Lower lobe of right lung (tissue), 2 donors: ENCODE results near the gene TCEAL4. TPM values are rescaled to one million over a fixed set of nuclear protein-coding genes. Genes with fewer than 3 reads are reported as not detected.
A peak's percentile ranks its signal among the peaks of the same experiment; 100 is the strongest.
"Not testable (repeated sequence)": the region's sequence is repeated elsewhere in the genome, so short reads cannot be mapped to it uniquely, and the experiment has no call there.

Experiments used
- ATAC-seq, 2 donors: fragments of 200-7000 bp; cut with Tn5 transposase; one replicate each; pipeline ENCODE4 v1.9.1; 2020 to 2022; ENCODE audit warnings: mild to moderate bottlenecking in 2 of 2, moderate library complexity in 2 of 2
- DNase-seq: peaks from one replicate; pipeline ENCODE4 v3.0.0-alpha.2; 2020
- H3K27ac ChIP-seq: fragments of 200-600 bp; one replicate; pipeline ENCODE4 v1.8.0; 2022
- H3K27me3 ChIP-seq: fragments of 200-600 bp; one replicate; pipeline ENCODE4 v1.8.0; 2022; ENCODE audit warnings: low read depth
- H3K36me3 ChIP-seq: fragments of 200-600 bp; one replicate; pipeline ENCODE4 v1.8.0; 2022; ENCODE audit warnings: mild to moderate bottlenecking
- H3K4me1 ChIP-seq: fragments of 200-600 bp; one replicate; pipeline ENCODE4 v1.8.0; 2022
- H3K4me3 ChIP-seq: fragments of 200-600 bp; one replicate; pipeline ENCODE4 v1.8.0; 2022; ENCODE audit warnings: mild to moderate bottlenecking
- H3K9me3 ChIP-seq: fragments of 200-600 bp; one replicate; pipeline ENCODE4 v1.8.0; 2022
- CTCF ChIP-seq: fragments of 200-600 bp; IDR thresholded peaks from one replicate; pipeline ENCODE4 v1.8.0; 2022; ENCODE audit warnings: antibody characterized with exemption, mild to moderate bottlenecking
- intact Hi-C: fragments of 100-400 bp; cut with DNase I; formaldehyde crosslinking; loops from one replicate; pipeline ENCODE4 v1.11.0; 2022
- total RNA-seq: library from RNA; stranded (reverse); fragmentation: NEBNext Ultra II Directional; extraction: Animal tissue kit (Norgen Biotek cat#: 25700); gene quantifications from one replicate; pipeline ENCODE4 v1.2.1, GENCODE V29; 2021
- donor health status: DM: no; HTN: yes; CAD: no; lungs with severe emphysema.

Gene TCEAL4
- total RNA-seq, 1 donor from 2014 or later: 58.7 TPM

GRCh38 chrX:103586659-103587058, 1.3 kb downstream of the TCEAL4 start:
- intact Hi-C loops: no loop called here
- Histone ChIP-seq H3K27ac (no peak overlapping the region), H3K36me3 (no peaks in the 10 kb centered on the region), H3K9me3 (no peaks in the 10 kb centered on the region), H3K4me1 (no peaks in the 10 kb centered on the region), H3K4me3 (peak overlapping the region; percentile 62), H3K27me3 (no peaks in the 10 kb centered on the region)
- no peak for TF ChIP-seq CTCF
- DNase-seq (no peak), ATAC-seq (no peak)

GRCh38 chrX:103592295-103592694, 7.0 kb downstream of the TCEAL4 start:
- H3K4me3 ChIP-seq, DNase-seq, H3K27ac ChIP-seq, H3K4me1 ChIP-seq, H3K27me3 ChIP-seq, H3K36me3 ChIP-seq, H3K9me3 ChIP-seq, intact Hi-C loops, ATAC-seq: not testable (repeated sequence)

GRCh38 chrX:103595202-103595601, 9.9 kb downstream of the TCEAL4 start:
- H3K27me3 ChIP-seq, ATAC-seq, H3K27ac ChIP-seq, H3K4me3 ChIP-seq, DNase-seq, intact Hi-C loops, H3K4me1 ChIP-seq, H3K9me3 ChIP-seq, H3K36me3 ChIP-seq: not testable (repeated sequence)

- intact Hi-C loops: no loop called here
- Histone ChIP-seq H3K4me3 (peak within 1 kb of the TSS; percentile 64), H3K9me3 (no peaks in the 10 kb centered on the region), H3K4me1 (no peaks in the 10 kb centered on the region), H3K36me3 (no peaks in the 10 kb centered on the region), H3K27ac (peak within 1 kb of the TSS; percentile 80), H3K27me3 (no peaks in the 10 kb centered on the region)
- no peak for TF ChIP-seq CTCF
- ATAC-seq (peak; percentile 96), DNase-seq (peak; percentile 74)
These were observed 22.3 kb downstream of the TCEAL4 start, which contains the start of gene TCEAL3 for GRCh38 chrX:103607364-103608305. Gene TCEAL3 (plus strand): TSS chrX:103607963. CDS start chrX:103609065, 1,102 bp downstream.

- no peaks in the 10 kb centered on the region for H3K27me3 ChIP-seq
- peak overlapping the region; percentile 64 for H3K4me3 ChIP-seq
- no peaks in the 10 kb centered on the region for H3K9me3 ChIP-seq
- DNase-seq: peak; percentile 51
- H3K4me1 ChIP-seq: no peaks in the 10 kb centered on the region
- H3K36me3 ChIP-seq: no peaks in the 10 kb centered on the region
- peak overlapping the region; percentile 80 for H3K27ac ChIP-seq
- ATAC-seq: peak; percentile 64 to 74
- intact Hi-C loops: no loop called here
- no peak for TF ChIP-seq CTCF
These were observed 23.1 kb downstream of the TCEAL4 start for GRCh38 chrX:103608306-103608963.

GRCh38 chrX:103610282-103610681, 25.0 kb downstream of the TCEAL4 start:
- DNase-seq (no peak), ATAC-seq (no peak)
- no peaks in the 10 kb centered on the region for H3K4me1 ChIP-seq
- H3K27me3 ChIP-seq: no peaks in the 10 kb centered on the region
- H3K36me3 ChIP-seq: no peaks in the 10 kb centered on the region
- TF ChIP-seq CTCF: no peak
- no peaks in the 10 kb centered on the region for H3K9me3 ChIP-seq
- intact Hi-C loops: no loop called here
- no peak overlapping the region for H3K4me3 ChIP-seq
- no peak overlapping the region for H3K27ac ChIP-seq
